Panc1 (cell line): Measurements from ENCODE around the gene SERPINA12. TPM values are rescaled to one million over a fixed set of nuclear protein-coding genes. Genes with fewer than 3 reads are reported as not detected.

Experiments used
- ATAC-seq: fragments of 200-7000 bp; cut with Tn5 transposase; 2 replicates; pipeline ENCODE4 v1.9.1; 2020; ENCODE audit warnings: mild to moderate bottlenecking, moderate library complexity
- BruUV-seq: library from RNA; stranded (reverse); fragments of 400-500 nt; replicated peaks from 2 replicates; lab custom pipeline; 2021; lab: Mats Ljungman, UMichigan
- CTCF ChIA-PET: fragments of 300-600 bp; sonication (Branson Sonifier 250); formaldehyde crosslinking; loops from one replicate; lab custom pipeline; 2022; ENCODE audit warnings: antibody characterized with exemption; lab: Charles Lee
- POLR2A ChIA-PET: fragments of 300-600 bp; sonication (Branson Sonifier 250); formaldehyde crosslinking; loops from one replicate; lab custom pipeline; 2022; ENCODE audit warnings: antibody characterized with exemption; lab: Charles Lee
- DNase-seq: peaks from one replicate; pipeline ENCODE4 v3.0.0-alpha.2; 2010; ENCODE audit warnings: low read depth, low spot score
- H3K27ac ChIP-seq: 2 replicates; pipeline ENCODE4 v1.5.1; 2011; ENCODE audit warnings: mild to moderate bottlenecking, low read length, inconsistent platforms
- H3K27me3 ChIP-seq: fragments of 200-500 bp; sonication (Bioruptor generic); 2 replicates; pipeline ENCODE4 v1.6.0; 2014; ENCODE audit warnings: low read length, inconsistent platforms; ENCODE audit not compliant: control insufficient read depth, insufficient read depth
- H3K36me3 ChIP-seq: fragments of 200-500 bp; sonication (Bioruptor generic); 2 replicates; pipeline ENCODE4 v1.5.1; 2014; ENCODE audit warnings: inconsistent platforms, mild to moderate bottlenecking, low read length, moderate library complexity; ENCODE audit not compliant: control insufficient read depth, insufficient read depth
- H3K4me1 ChIP-seq: 2 replicates; pipeline ENCODE4 v1.5.1; 2011; ENCODE audit warnings: inconsistent platforms, mild to moderate bottlenecking, low read length, moderate library complexity; ENCODE audit not compliant: control insufficient read depth, insufficient read depth
- H3K4me3 ChIP-seq, 2 experiments: 2 replicates each; pipeline ENCODE4 v1.5.1; 2011 to 2012; ENCODE audit warnings: low read depth in 2 of 2, low read length in 2 of 2, mild to moderate bottlenecking in 2 of 2, inconsistent platforms in 1 of 2, moderate library complexity in 1 of 2
- H3K9me3 ChIP-seq: fragments of 200-500 bp; sonication (Bioruptor generic); 2 replicates; pipeline ENCODE4 v1.5.1; 2014; ENCODE audit warnings: low read depth, mild to moderate bottlenecking, inconsistent platforms, low read length, moderate library complexity; ENCODE audit not compliant: control insufficient read depth, insufficient read depth
- CTCF ChIP-seq: fragments of 450-650 bp; IDR thresholded peaks from 2 replicates; pipeline ENCODE4 v1.5.1; 2017; ENCODE audit warnings: mild to moderate bottlenecking
- POLR2AphosphoS5 ChIP-seq: IDR thresholded peaks from 2 replicates; pipeline ENCODE4 v1.6.1; 2012; ENCODE audit warnings: mild to moderate bottlenecking, low read depth, low read length, moderate library complexity
- REST ChIP-seq, 2 experiments: IDR thresholded peaks; 2 replicates each; pipeline ENCODE4 v1.6.1; 2011 to 2012; ENCODE audit warnings: low read depth in 2 of 2, control low read depth in 1 of 2, low read length in 1 of 2, mild to moderate bottlenecking in 1 of 2, moderate library complexity in 1 of 2; ENCODE audit not compliant: insufficient read depth in 1 of 2
- SIN3A ChIP-seq: IDR thresholded peaks from 2 replicates; pipeline ENCODE4 v1.6.1; 2012; ENCODE audit warnings: low read depth, mild to moderate bottlenecking, low read length, moderate library complexity, borderline replicate concordance; ENCODE audit not compliant: insufficient read depth
- TCF7L2 ChIP-seq: IDR thresholded peaks from 2 replicates; pipeline ENCODE4 v1.6.1; 2011; ENCODE audit warnings: mild to moderate bottlenecking, low read depth, low read length, inconsistent platforms
- in situ Hi-C: cut with HindIII; loops from 2 replicates; pipeline ENCODE4 v1.10.0; 2016; ENCODE audit warnings: low sequenced_read_pairs, low pct_unique_long_range_greater_than_20kb
- intact Hi-C: fragments of 100-400 bp; cut with micrococcal nuclease; formaldehyde crosslinking; loops from one replicate; pipeline ENCODE4 v1.10.0; 2022; ENCODE audit not compliant: unreplicated experiment
- total RNA-seq: library from RNA; stranded (reverse); gene quantifications from one replicate; pipeline ENCODE4 v1.2.1, GENCODE V29; 2021; ENCODE audit not compliant: unreplicated experiment

Gene SERPINA12
- total RNA-seq, 1 experiment from 2014 or later = not detected

GRCh38 chr14:94491511-94491910 is 17.8 kb downstream of the SERPINA12 start:
- Histone ChIP-seq H3K9me3 (no peaks in the 10 kb centered on the region), H3K27ac (no peak overlapping the region), H3K36me3 (no peaks in the 10 kb centered on the region), H3K27me3 (no peaks in the 10 kb centered on the region), H3K4me1 (no peaks in the 10 kb centered on the region), H3K4me3 (no peak overlapping the region)
- CTCF ChIA-PET = interaction anchor here (0.8 kb wide), 1 partner anchor 16 kb away, joined by 3 read pairs; no protein-coding TSS in a partner anchor
- no peak for ATAC-seq
- POLR2A ChIA-PET = no interaction called here
- in situ Hi-C loops = no loop called here
- TF ChIP-seq CTCF (no peak), REST (IDR thresholded peaks at IDR 0.05; ENCODE audit: insufficient read depth in 1 of 2, low read depth in 2 of 2, low read length in 1 of 2) (no peak), TCF7L2 (no peak), POLR2AphosphoS5 (no peak), SIN3A (no peak)
- intact Hi-C loops = no loop called here
- DNase-seq = no peak
- no TSS peak for BruUV-seq

- intact Hi-C loops = loop anchor here (5.0 kb wide), 1 partner anchor 57 kb away; no protein-coding TSS in a partner anchor
- Histone ChIP-seq H3K27ac (no peak overlapping the region), H3K4me1 (no peaks in the 10 kb centered on the region), H3K36me3 (no peaks in the 10 kb centered on the region), H3K9me3 (no peaks in the 10 kb centered on the region), H3K4me3 (no peak overlapping the region), H3K27me3 (no peaks in the 10 kb centered on the region)
- no peak for TF ChIP-seq POLR2AphosphoS5
- TF ChIP-seq TCF7L2 = no peak
- no peak for TF ChIP-seq REST (IDR thresholded peaks at IDR 0.05; ENCODE audit: insufficient read depth in 1 of 2, low read depth in 2 of 2, low read length in 1 of 2)
- no peak for TF ChIP-seq CTCF
- no peak for TF ChIP-seq SIN3A
- ChIA-PET CTCF (no interaction called here), POLR2A (no interaction called here)
- ATAC-seq (no peak), DNase-seq (no peak)
- in situ Hi-C loops = no loop called here
- no TSS peak for BruUV-seq
Observed at GRCh38 chr14:94489336-94489735, 19.9 kb downstream of the SERPINA12 start.
